HepG2 (cell line): ENCODE data around the gene FAM83E. TPM values are rescaled to one million over a fixed set of nuclear protein-coding genes. Genes with fewer than 3 reads are reported as not detected.

Experiments
- CREB1 ChIP-seq, 2 experiments: fragments of 450-650 bp in 1 of 2; IDR thresholded peaks; 2 replicates each; pipeline ENCODE4 v1.6.1; 2016 to 2017; ENCODE audit warnings: control low read depth in 1 of 2, mild to moderate bottlenecking in 1 of 2, missing compliant biosample characterization in 1 of 2, missing genetic modification characterization in 1 of 2
- FOXA1 ChIP-seq, 2 experiments: fragments of 450-650 bp in 1 of 2; sonication (generic) in 1 of 2; formaldehyde crosslinking in 1 of 2; IDR thresholded peaks; 2 replicates each; pipeline versions ENCODE4 v1.4.0 to v1.6.1; 2016 to 2020; ENCODE audit warnings: missing genetic modification reagents in 1 of 2
- FOXA3 ChIP-seq: IDR thresholded peaks from 2 replicates; pipeline ENCODE4 v1.6.1; 2016; ENCODE audit warnings: missing genetic modification reagents, missing compliant biosample characterization
- FOXP1 ChIP-seq, 2 experiments: fragments of 450-650 bp in 1 of 2; IDR thresholded peaks; 2 replicates each; pipeline ENCODE4 v1.6.1; 2017 to 2018; ENCODE audit warnings: antibody characterized with exemption in 1 of 2
- GPN1 ChIP-seq: sonication (generic); formaldehyde crosslinking; IDR thresholded peaks from 2 replicates; pipeline ENCODE4 v1.5.1; 2020; ENCODE audit warnings: missing genetic modification reagents, borderline replicate concordance
- KMT2B ChIP-seq: IDR thresholded peaks from 2 replicates; pipeline ENCODE4 v1.6.1; 2016; ENCODE audit warnings: missing genetic modification reagents, missing compliant biosample characterization
- PRMT3 ChIP-seq: sonication (generic); formaldehyde crosslinking; IDR thresholded peaks from 2 replicates; pipeline ENCODE4 v1.8.1; 2022; ENCODE audit warnings: low read depth, mild to moderate bottlenecking, moderate library complexity, missing genetic modification reagents, borderline replicate concordance
- SAP130 ChIP-seq: IDR thresholded peaks from 2 replicates; pipeline ENCODE4 v1.6.1; 2016; ENCODE audit warnings: low read depth
- SOX5 ChIP-seq: IDR thresholded peaks from 2 replicates; pipeline ENCODE4 v1.6.1; 2016; ENCODE audit warnings: borderline replicate concordance
- ZBTB42 ChIP-seq: sonication (generic); formaldehyde crosslinking; IDR thresholded peaks from 2 replicates; pipeline ENCODE4 v1.5.0; 2020; ENCODE audit warnings: mild to moderate bottlenecking, missing genetic modification reagents
- ZFP36 ChIP-seq: fragments of 150-350 bp; IDR thresholded peaks from 2 replicates; pipeline ENCODE4 v1.6.1; 2018; ENCODE audit warnings: borderline replicate concordance, low read length, low read depth; ENCODE audit not compliant: partially characterized antibody
- ZNF138 ChIP-seq: sonication (generic); formaldehyde crosslinking; IDR thresholded peaks from 2 replicates; pipeline ENCODE4 v1.5.0; 2020; ENCODE audit warnings: mild to moderate bottlenecking, low read depth, missing genetic modification reagents
- ZNF562 ChIP-seq: sonication (generic); formaldehyde crosslinking; IDR thresholded peaks from 2 replicates; pipeline ENCODE4 v1.8.0; 2022; ENCODE audit warnings: missing genetic modification reagents, borderline replicate concordance
- ZNF703 ChIP-seq: sonication (generic); formaldehyde crosslinking; IDR thresholded peaks from 2 replicates; pipeline ENCODE4 v1.5.1; 2020; ENCODE audit warnings: missing genetic modification reagents, mild to moderate bottlenecking, moderate library complexity, borderline replicate concordance
- ZNF724P ChIP-seq: sonication (generic); formaldehyde crosslinking; IDR thresholded peaks from 2 replicates; pipeline ENCODE4 v1.8.0; 2022; ENCODE audit warnings: missing genetic modification reagents, borderline replicate concordance
- ZSCAN29 ChIP-seq: sonication (generic); formaldehyde crosslinking; conservative IDR thresholded peaks from 2 replicates; pipeline ENCODE4 v1.4.0; 2020; ENCODE audit warnings: mild to moderate bottlenecking, missing genetic modification reagents
- polyA plus RNA-seq, 8 experiments: library from polyadenylated mRNA; depleted of rRNA in 3 of 8; stranded (reverse) in 7 of 8; unstranded in 1 of 8; fragments of >200 nt; fragmentation: Illumina TruSeq in 4 of 8; extraction: Trizol in 4 of 8; gene quantifications; 2 replicates each; pipeline versions ENCODE4 v1.2.1 to v1.2.3, GENCODE V29; 2011 to 2016; ENCODE audit warnings: low read depth in 4 of 8, missing spikeins in 1 of 8, mixed read lengths in 1 of 8; ENCODE audit not compliant: insufficient read depth in 1 of 8
- total RNA-seq, 5 experiments: library from RNA; depleted of rRNA; stranded (reverse); fragments of >200 nt; fragmentation: Illumina TruSeq; extraction: Trizol; gene quantifications; 2 replicates each; pipeline ENCODE4 v1.2.3, GENCODE V29; 2016; ENCODE audit warnings: low read depth in 1 of 5
- TF ChIP-seq, protein P1 (sequence below): sonication (generic); formaldehyde crosslinking; IDR thresholded peaks from 2 replicates; pipeline ENCODE4 v1.9.0; 2022; ENCODE audit warnings: low read depth, missing genetic modification reagents
- TF ChIP-seq, protein P2 (sequence below): IDR thresholded peaks from 2 replicates; pipeline ENCODE4 v1.6.1; 2012; ENCODE audit warnings: low read depth, low read length, improper control_type of control experiment
- TF ChIP-seq, protein P3 (sequence below): IDR thresholded peaks from 2 replicates; pipeline ENCODE4 v1.4.0; 2020; ENCODE audit warnings: mild to moderate bottlenecking, missing genetic modification reagents
- TF ChIP-seq, protein P4 (sequence below): sonication (generic); formaldehyde crosslinking; conservative IDR thresholded peaks from 2 replicates; pipeline ENCODE4 v1.4.0; 2020; ENCODE audit warnings: missing genetic modification reagents

FAM83E gene
- total and polyA plus RNA-seq, 2 of the 13 experiments (the other 11 are each of a cell fraction or from before 2014, with no cell fraction given), result 0.18 to 0.60 TPM

DNA sequence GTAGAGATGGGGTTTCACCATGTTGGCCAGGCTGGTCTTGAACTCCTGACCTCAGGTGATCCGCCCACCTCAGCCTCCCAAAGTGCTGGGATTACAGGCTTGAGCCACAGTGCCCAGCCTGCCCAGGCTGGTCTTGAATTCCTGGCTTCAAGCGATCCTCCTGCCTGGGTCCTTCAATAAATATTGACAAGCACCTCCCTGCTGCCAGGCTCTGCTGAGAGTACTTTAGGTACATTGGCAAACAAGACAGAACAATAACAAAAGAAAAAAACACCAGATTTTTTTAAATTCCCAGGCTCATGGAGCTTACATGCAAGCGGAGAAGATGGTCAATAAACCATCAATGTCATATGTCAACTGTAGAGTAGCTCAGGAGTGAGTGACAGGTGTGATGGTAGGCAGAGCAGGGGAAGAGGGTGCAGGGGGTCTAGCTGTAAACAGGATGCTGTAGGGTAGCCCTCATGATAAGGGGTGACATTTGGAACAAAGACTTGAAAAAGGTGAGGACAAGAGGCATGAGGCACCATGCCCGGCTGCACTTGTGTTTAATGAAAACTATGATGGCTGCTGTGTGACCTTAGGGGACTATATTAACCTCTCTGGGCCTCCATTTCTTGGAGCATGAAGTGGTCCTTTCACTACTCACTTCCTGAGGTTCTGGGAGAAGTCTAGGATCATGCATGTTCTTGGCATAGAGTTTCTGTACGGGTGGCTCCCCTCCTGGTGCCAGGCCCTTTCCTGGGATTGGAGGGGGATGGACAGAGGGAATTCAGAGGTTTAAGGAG is 43.3 kb downstream of the FAM83E start (continued):
- TF ChIP-seq, protein P1, sequence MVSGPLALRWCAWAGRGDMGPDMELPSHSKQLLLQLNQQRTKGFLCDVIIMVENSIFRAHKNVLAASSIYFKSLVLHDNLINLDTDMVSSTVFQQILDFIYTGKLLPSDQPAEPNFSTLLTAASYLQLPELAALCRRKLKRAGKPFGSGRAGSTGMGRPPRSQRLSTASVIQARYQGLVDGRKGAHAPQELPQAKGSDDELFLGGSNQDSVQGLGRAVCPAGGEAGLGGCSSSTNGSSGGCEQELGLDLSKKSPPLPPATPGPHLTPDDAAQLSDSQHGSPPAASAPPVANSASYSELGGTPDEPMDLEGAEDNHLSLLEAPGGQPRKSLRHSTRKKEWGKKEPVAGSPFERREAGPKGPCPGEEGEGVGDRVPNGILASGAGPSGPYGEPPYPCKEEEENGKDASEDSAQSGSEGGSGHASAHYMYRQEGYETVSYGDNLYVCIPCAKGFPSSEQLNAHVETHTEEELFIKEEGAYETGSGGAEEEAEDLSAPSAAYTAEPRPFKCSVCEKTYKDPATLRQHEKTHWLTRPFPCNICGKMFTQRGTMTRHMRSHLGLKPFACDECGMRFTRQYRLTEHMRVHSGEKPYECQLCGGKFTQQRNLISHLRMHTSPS (CRISPR knock-in tag), result peak; percentile 84
- TF ChIP-seq, protein P2, sequence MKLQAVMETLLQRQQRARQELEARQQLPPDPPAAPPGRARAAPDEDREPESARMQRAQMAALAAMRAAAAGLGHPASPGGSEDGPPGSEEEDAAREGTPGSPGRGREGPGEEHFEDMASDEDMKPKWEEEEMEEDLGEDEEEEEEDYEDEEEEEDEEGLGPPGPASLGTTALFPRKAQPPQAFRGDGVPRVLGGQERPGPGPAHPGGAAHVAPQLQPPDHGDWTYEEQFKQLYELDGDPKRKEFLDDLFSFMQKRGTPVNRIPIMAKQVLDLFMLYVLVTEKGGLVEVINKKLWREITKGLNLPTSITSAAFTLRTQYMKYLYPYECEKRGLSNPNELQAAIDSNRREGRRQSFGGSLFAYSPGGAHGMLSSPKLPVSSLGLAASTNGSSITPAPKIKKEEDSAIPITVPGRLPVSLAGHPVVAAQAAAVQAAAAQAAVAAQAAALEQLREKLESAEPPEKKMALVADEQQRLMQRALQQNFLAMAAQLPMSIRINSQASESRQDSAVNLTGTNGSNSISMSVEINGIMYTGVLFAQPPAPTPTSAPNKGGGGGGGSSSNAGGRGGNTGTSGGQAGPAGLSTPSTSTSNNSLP, result peak; percentile 58; the same call in 1 of the 2 replicates
- TF ChIP-seq SOX5 (CRISPR knock-in tag) (peak; percentile 76; the same call in 1 of the 2 replicates), ZNF703 (CRISPR knock-in tag) (no peak), PRMT3 (CRISPR knock-in tag) (no peak), KMT2B (CRISPR knock-in tag) (peak; percentile 22; the same call in 1 of the 2 replicates), ZFP36 (peak; percentile 75), CREB1 (IDR thresholded peaks at IDR 0.05) (no peak), CREB1 (CRISPR knock-in tag; IDR thresholded peaks at IDR 0.05) (no peak), FOXP1 (IDR thresholded peaks at IDR 0.05) (no peak), FOXP1 (CRISPR knock-in tag; IDR thresholded peaks at IDR 0.05) (peak; percentile 43; the same call in 1 of the 2 replicates), FOXA3 (CRISPR knock-in tag) (peak; percentile 71), GPN1 (CRISPR knock-in tag) (no peak), FOXA1 (IDR thresholded peaks at IDR 0.05) (peak; percentile 65), FOXA1 (CRISPR knock-in tag; IDR thresholded peaks at IDR 0.05) (peak; percentile 59), ZSCAN29 (CRISPR knock-in tag) (no peak), ZNF138 (no peak), ZNF562 (CRISPR knock-in tag) (no peak), SAP130 (CRISPR knock-in tag) (peak; percentile 31; the same call in 1 of the 2 replicates), ZBTB42 (CRISPR knock-in tag) (no peak), ZNF724P (CRISPR knock-in tag) (no peak)
- TF ChIP-seq, protein P3, sequence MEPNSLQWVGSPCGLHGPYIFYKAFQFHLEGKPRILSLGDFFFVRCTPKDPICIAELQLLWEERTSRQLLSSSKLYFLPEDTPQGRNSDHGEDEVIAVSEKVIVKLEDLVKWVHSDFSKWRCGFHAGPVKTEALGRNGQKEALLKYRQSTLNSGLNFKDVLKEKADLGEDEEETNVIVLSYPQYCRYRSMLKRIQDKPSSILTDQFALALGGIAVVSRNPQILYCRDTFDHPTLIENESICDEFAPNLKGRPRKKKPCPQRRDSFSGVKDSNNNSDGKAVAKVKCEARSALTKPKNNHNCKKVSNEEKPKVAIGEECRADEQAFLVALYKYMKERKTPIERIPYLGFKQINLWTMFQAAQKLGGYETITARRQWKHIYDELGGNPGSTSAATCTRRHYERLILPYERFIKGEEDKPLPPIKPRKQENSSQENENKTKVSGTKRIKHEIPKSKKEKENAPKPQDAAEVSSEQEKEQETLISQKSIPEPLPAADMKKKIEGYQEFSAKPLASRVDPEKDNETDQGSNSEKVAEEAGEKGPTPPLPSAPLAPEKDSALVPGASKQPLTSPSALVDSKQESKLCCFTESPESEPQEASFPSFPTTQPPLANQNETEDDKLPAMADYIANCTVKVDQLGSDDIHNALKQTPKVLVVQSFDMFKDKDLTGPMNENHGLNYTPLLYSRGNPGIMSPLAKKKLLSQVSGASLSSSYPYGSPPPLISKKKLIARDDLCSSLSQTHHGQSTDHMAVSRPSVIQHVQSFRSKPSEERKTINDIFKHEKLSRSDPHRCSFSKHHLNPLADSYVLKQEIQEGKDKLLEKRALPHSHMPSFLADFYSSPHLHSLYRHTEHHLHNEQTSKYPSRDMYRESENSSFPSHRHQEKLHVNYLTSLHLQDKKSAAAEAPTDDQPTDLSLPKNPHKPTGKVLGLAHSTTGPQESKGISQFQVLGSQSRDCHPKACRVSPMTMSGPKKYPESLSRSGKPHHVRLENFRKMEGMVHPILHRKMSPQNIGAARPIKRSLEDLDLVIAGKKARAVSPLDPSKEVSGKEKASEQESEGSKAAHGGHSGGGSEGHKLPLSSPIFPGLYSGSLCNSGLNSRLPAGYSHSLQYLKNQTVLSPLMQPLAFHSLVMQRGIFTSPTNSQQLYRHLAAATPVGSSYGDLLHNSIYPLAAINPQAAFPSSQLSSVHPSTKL (CRISPR knock-in tag), result peak; percentile 45
- TF ChIP-seq, protein P4, sequence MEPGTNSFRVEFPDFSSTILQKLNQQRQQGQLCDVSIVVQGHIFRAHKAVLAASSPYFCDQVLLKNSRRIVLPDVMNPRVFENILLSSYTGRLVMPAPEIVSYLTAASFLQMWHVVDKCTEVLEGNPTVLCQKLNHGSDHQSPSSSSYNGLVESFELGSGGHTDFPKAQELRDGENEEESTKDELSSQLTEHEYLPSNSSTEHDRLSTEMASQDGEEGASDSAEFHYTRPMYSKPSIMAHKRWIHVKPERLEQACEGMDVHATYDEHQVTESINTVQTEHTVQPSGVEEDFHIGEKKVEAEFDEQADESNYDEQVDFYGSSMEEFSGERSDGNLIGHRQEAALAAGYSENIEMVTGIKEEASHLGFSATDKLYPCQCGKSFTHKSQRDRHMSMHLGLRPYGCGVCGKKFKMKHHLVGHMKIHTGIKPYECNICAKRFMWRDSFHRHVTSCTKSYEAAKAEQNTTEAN (CRISPR knock-in tag), result no peak
